Umbilical cord (tissue), 2 donors: Measurements from ENCODE around the gene LTC4S. TPM values are rescaled to one million over a fixed set of nuclear protein-coding genes. Genes with fewer than 3 reads are reported as not detected.
A peak's percentile ranks its signal among the peaks of the same experiment; 100 is the strongest.
"Not testable (repeated sequence)": the region's sequence is repeated elsewhere in the genome, so short reads cannot be mapped to it uniquely, and the experiment has no call there.

Experiments
- DNase-seq: peaks from one replicate; pipeline ENCODE4 v3.0.0-alpha.2; 2015; ENCODE audit warnings: low spot score
- total RNA-seq: library from RNA; depleted of rRNA; stranded (reverse); fragments of >200 nt; gene quantifications from one replicate; pipeline ENCODE4 v1.2.3, GENCODE V29; 2014; ENCODE audit warnings: low replicate concordance; ENCODE audit not compliant: insufficient read depth

The LTC4S gene
- total RNA-seq, 1 donor from 2014 or later: 4.1 TPM

DNA sequence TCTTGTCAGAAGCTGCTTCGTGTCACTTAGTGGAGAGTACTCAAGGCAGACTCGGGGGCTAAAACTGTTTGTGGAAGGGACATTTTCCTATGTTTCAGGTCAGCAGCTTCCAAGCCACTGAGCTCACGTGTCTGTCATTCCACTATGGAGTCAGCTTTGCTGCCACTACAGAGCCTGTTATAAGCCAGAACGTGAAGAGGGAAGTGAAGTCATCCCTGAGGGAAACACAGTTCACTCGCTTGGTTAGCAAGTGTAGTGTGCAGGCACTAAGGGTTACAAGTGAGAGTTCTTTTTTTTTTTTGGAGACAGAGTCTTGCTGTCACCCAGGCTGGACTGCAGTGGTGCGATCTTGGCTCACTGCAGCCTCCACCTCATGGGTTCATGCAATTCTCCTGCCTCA lies 24.5 kb upstream of the LTC4S start:
- no peak for DNase-seq

DNA sequence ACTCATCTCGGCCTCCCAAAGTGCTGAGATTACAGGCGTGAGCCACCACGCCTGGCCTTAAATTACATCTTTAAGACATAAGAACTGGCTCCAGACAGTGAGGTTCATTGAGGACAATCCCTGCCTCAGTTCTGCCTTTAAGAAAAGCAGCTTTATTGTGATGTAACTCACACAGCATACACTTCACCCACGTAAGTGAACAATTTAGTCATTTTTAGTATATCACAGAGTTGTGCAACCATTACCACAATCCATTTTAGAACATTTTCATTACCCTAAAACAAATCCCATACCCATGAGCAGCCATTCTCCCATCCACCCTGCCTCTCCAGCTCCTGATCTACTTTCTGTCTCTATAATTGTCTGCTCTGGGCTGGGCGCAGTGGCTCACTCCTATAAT lies 24.0 kb upstream of the LTC4S start:
- no peak for DNase-seq

DNA sequence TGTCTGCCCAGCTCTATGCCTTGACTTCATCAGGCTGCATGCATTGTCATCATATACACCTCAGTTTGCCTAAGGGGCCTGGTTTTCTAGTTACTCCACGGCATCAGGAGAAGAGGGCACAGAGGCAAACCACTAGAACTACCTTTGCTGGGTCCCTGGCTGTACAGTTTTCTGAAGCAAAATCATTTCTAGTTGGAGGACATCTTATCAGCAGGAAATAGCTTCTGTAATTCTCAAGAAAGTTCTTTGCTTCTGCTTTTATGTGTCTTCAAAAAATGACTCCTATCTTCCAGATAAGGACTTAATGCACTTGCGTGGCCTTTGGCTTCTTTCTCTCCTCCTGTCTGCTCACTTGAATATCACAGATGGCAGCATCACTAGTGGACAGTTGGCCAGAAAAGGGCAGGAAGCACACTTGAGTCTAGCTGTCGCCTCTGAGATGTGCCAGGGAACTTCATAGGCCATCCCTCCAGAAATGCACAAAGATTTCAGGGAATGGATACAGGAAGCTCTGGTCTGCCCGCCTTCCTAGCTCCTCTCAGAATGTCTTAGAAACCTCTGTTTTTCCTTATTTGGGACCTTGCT lies 22.4 kb upstream of the LTC4S start:
- no peak for DNase-seq

GRCh38 chr5:179772351-179772750 lies 21.4 kb upstream of the LTC4S start:
- DNase-seq: no peak

DNA sequence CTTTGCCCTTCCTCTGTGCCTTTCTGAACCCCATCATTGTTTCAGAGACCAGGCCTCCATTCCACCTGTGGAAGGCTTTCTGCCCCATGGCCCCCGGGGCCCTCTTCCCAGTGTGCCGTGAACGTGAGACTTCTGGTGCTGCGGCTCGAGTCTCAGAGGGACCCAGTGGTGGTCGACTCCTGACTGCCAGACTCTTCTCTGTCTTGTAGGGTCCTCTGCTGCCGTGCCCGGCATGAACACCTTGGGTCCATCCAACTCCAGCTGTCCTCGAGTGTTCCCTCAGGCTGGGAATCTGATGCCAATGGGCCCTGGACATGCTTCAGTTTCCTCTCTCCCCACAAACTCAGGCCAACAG lies 20.1 kb upstream of the LTC4S start:
- DNase-seq: no peak

- no peak for DNase-seq
These were observed 19.3 kb upstream of the LTC4S start for GRCh38 chr5:179774442-179774841.

GRCh38 chr5:179776411-179776938 lies 17.3 kb upstream of the LTC4S start:
- no peak for DNase-seq

DNA sequence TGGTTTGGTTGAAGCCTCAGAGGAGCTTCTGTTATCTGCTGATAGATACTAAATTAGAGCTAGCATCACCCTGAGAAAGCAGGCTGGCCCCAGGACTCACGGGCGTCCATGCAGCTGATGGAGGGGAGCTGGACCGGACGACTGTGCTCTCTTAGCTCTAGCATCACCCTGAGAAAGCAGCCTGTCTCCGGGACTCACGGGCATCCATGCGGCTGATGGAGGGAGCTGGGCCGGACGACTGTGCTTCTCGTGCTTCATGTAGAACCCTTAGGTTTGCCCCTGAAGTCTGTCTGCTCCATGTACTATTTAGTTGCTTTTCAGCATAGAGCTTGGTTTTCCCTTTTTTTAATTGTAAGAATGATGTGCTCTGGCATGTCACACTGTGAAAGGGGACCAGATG lies 16.3 kb upstream of the LTC4S start:
- no peak for DNase-seq

- no peak for DNase-seq
These were observed 15.9 kb upstream of the LTC4S start for GRCh38 chr5:179777909-179778308.

- no peak for DNase-seq
These were observed 15.2 kb upstream of the LTC4S start for GRCh38 chr5:179778591-179778990.

DNA sequence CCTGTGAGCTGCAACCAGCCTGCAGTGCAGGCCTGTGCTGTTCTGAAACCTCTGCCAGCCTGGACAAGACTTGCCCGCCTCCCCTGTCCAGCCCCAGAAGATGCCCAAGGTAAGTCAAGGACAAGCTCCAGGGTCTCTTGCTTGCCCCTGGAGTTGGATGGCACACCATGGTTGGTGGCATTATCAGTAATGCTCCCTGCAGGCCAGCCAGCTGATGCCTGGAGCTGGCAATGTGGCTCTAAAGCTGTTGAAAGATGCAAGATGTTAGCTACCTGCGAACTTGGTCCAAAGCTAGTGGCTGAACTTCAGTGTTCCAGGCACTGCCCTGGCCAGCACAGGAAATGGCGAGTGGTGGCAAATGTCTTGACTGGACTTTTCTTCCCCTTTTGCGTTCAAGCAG lies 14.0 kb upstream of the LTC4S start:
- no peak for DNase-seq

- DNase-seq: peak; percentile 70
These were observed 13.4 kb upstream of the LTC4S start for GRCh38 chr5:179780362-179780761.

GRCh38 chr5:179781846-179782245 lies 11.9 kb upstream of the LTC4S start:
- DNase-seq: no peak

GRCh38 chr5:179783128-179783527 lies 10.7 kb upstream of the LTC4S start:
- DNase-seq: no peak

- DNase-seq: no peak
These were observed 6.9 kb upstream of the LTC4S start for GRCh38 chr5:179786861-179787260.

- DNase-seq: no peak
These were observed 5.5 kb upstream of the LTC4S start for GRCh38 chr5:179788193-179788854.

GRCh38 chr5:179789278-179789677 lies 4.5 kb upstream of the LTC4S start:
- not testable (repeated sequence) for DNase-seq

DNA sequence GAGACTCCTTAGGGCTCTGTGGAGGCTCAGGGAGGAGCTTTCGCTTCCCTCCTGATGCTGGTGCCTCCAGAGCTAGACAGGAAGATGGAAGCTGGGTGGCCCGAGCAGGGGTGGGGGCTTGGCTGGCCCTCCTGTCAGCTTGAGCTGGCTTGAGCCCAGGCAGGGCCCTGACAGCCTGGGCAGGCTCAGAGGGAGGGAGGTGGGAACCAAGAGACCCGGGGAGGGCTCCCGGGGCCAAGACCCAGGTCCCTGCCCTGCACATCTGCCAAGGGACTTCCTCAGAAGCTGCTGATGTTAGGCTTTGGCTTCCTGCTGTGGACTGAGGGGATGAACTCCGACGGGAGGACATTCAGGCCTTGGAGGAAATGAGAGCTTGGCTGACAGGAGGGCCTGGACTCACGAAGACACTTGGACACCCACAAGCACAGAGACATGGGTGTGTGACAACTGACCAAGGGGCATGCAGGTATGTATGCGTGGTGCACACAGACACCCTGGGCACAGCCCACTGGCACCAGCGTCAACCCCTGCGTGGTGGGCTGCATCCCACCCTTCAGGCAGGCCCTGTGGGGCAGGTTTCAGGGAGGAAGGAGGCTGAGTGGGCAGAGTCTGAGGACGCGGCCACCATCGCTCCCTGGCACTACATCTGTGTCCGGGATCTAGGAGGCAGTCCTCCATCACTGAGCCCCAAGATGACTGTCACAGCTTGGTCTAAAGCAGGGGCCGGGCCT lies 1.7 kb upstream of the LTC4S start:
- peak; percentile 42 for DNase-seq

- DNase-seq: no peak
These were observed 946 bp upstream of the LTC4S start for GRCh38 chr5:179792612-179793467.

DNA sequence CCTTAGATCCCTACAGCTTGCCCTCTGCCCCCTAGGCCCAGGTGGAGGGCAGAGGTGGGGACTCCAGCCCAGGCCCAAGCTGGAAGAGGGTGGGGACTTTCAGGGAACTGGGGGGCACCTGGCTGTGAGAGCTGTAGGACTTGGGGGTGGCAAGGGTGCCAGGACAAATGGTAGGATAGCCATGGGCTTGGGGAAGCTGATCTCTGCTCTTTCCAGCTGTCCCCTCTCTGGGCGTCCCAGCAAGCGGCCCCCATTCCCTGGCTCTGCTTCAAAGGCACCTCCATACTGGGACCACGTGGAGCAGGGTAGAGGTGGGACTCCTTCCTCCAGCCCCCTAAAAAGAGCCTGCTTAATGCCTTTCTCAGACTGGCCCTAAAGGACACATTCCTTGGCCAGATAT lies 385 bp downstream of the LTC4S start:
- DNase-seq: no peak

GRCh38 chr5:179794575-179794974 lies 789 bp downstream of the LTC4S start:
- no peak for DNase-seq
